NT2/D1 (cell line): ENCODE measurements around the gene WBP11.

Source experiments
- DNase-seq: peaks from one replicate; pipeline ENCODE4 v3.0.0-alpha.2; 2011; ENCODE audit warnings: low read depth, low spot score
- H3K27me3 ChIP-seq: 2 replicates; pipeline ENCODE4 v1.6.0; 2011; ENCODE audit warnings: mild to moderate bottlenecking; ENCODE audit not compliant: insufficient read length, insufficient read depth
- H3K36me3 ChIP-seq: 2 replicates; pipeline ENCODE4 v1.6.1; 2011; ENCODE audit warnings: mild to moderate bottlenecking, low read length, mixed read lengths; ENCODE audit not compliant: insufficient read depth, insufficient read length
- H3K4me1 ChIP-seq: 2 replicates; pipeline ENCODE4 v1.5.1; 2011; ENCODE audit not compliant: insufficient read depth, insufficient read length
- H3K4me3 ChIP-seq: 2 replicates; pipeline ENCODE4 v1.5.1; 2011; ENCODE audit warnings: low read depth; ENCODE audit not compliant: insufficient read length
- H3K9ac ChIP-seq: 2 replicates; pipeline ENCODE4 v1.6.0; 2011; ENCODE audit warnings: low read depth; ENCODE audit not compliant: insufficient read length
- H3K9me3 ChIP-seq: 2 replicates; pipeline ENCODE4 v1.5.1; 2011; ENCODE audit warnings: mild to moderate bottlenecking, low read length; ENCODE audit not compliant: insufficient read depth
- SUZ12 ChIP-seq: IDR thresholded peaks from 2 replicates; pipeline ENCODE4 v1.6.1; 2011; ENCODE audit not compliant: insufficient read length, insufficient read depth; ENCODE audit errors: extremely low read depth
- YY1 ChIP-seq: IDR thresholded peaks from 2 replicates; pipeline ENCODE4 v1.6.1; 2011; ENCODE audit not compliant: insufficient read length, insufficient read depth
- ZNF274 ChIP-seq: IDR thresholded peaks from 2 replicates; pipeline ENCODE4 v1.6.1; 2011; ENCODE audit warnings: mild to moderate bottlenecking, low read depth, low read length

WBP11 gene

GRCh38 chr12:14825256-14825655 is 22.0 kb upstream of the WBP11 start:
- Histone ChIP-seq H3K4me3 (no peak overlapping the region), H3K36me3 (no peaks in the 10 kb centered on the region), H3K9me3 (no peaks in the 10 kb centered on the region), H3K9ac (no peak overlapping the region), H3K4me1 (peaks cover 3% of the 10 kb centered on the region), H3K27me3 (no peaks in the 10 kb centered on the region)
- DNase-seq = no peak
- TF ChIP-seq YY1 = no peak
- no peak for TF ChIP-seq ZNF274
- TF ChIP-seq SUZ12 = no peak

GRCh38 chr12:14824012-14824634 is 20.8 kb upstream of the WBP11 start:
- no peak for TF ChIP-seq YY1
- TF ChIP-seq SUZ12 = no peak
- TF ChIP-seq ZNF274 = no peak
- H3K9ac ChIP-seq = no peak overlapping the region
- H3K4me1 ChIP-seq = peaks cover 3% of the 10 kb centered on the region
- no peak overlapping the region for H3K4me3 ChIP-seq
- no peak for DNase-seq
- no peaks in the 10 kb centered on the region for H3K27me3 ChIP-seq
- H3K36me3 ChIP-seq = no peaks in the 10 kb centered on the region
- H3K9me3 ChIP-seq = no peaks in the 10 kb centered on the region

- Histone ChIP-seq H3K27me3 (no peaks in the 10 kb centered on the region), H3K36me3 (no peaks in the 10 kb centered on the region), H3K9ac (no peak within 1 kb of the TSS), H3K9me3 (no peaks in the 10 kb centered on the region), H3K4me1 (no peaks in the 10 kb centered on the region), H3K4me3 (no peak within 1 kb of the TSS)
- no peak for DNase-seq
- TF ChIP-seq SUZ12 (no peak), ZNF274 (no peak), YY1 (no peak)
Measured at GRCh38 chr12:14814014-14814413, 10.7 kb upstream of the WBP11 start, which contains the start of gene SMCO3. TSS of gene SMCO3 (minus strand) at chr12:14814182. CDS start at chr12:14806680, 7,502 bp downstream.

- DNase-seq = no peak
- Histone ChIP-seq H3K9me3 (no peaks in the 10 kb centered on the region), H3K4me3 (no peak overlapping the region), H3K27me3 (no peaks in the 10 kb centered on the region), H3K36me3 (no peaks in the 10 kb centered on the region), H3K4me1 (no peaks in the 10 kb centered on the region), H3K9ac (no peak overlapping the region)
- TF ChIP-seq SUZ12 = no peak
- TF ChIP-seq YY1 = no peak
- TF ChIP-seq ZNF274 = no peak
Measured at GRCh38 chr12:14811486-14811885, 8.2 kb upstream of the WBP11 start.

GRCh38 chr12:14810953-14811483 is 7.7 kb upstream of the WBP11 start:
- H3K27me3 ChIP-seq = no peaks in the 10 kb centered on the region
- H3K4me1 ChIP-seq = no peaks in the 10 kb centered on the region
- no peak for DNase-seq
- no peaks in the 10 kb centered on the region for H3K36me3 ChIP-seq
- no peaks in the 10 kb centered on the region for H3K9me3 ChIP-seq
- no peak overlapping the region for H3K4me3 ChIP-seq
- H3K9ac ChIP-seq = no peak overlapping the region
- TF ChIP-seq YY1 (no peak), ZNF274 (no peak), SUZ12 (no peak)

- Histone ChIP-seq H3K9me3 (no peaks in the 10 kb centered on the region), H3K9ac (no peak overlapping the region), H3K36me3 (no peaks in the 10 kb centered on the region), H3K4me1 (no peaks in the 10 kb centered on the region), H3K27me3 (no peaks in the 10 kb centered on the region), H3K4me3 (no peak overlapping the region)
- TF ChIP-seq YY1 (no peak), ZNF274 (no peak), SUZ12 (no peak)
- no peak for DNase-seq
Measured at GRCh38 chr12:14810167-14810952, 7.1 kb upstream of the WBP11 start.

GRCh38 chr12:14803830-14804160 is 517 bp upstream of the WBP11 start:
- H3K4me1 ChIP-seq = no peaks in the 10 kb centered on the region
- TF ChIP-seq YY1 (no peak), SUZ12 (no peak), ZNF274 (no peak)
- no peak for DNase-seq
- peak overlapping the region; percentile 98 for H3K4me3 ChIP-seq
- peaks cover 32% of the 10 kb centered on the region for H3K36me3 ChIP-seq
- H3K9me3 ChIP-seq = no peaks in the 10 kb centered on the region
- no peaks in the 10 kb centered on the region for H3K27me3 ChIP-seq
- peak overlapping the region; percentile 79 for H3K9ac ChIP-seq
